Measurements from ENCODE around the gene FSTL4. TPM values are rescaled to one million over a fixed set of nuclear protein-coding genes. Genes with fewer than 3 reads are reported as not detected.

Gene FSTL4
- polyA plus RNA-seq, 3 donors = not detected

DNA sequence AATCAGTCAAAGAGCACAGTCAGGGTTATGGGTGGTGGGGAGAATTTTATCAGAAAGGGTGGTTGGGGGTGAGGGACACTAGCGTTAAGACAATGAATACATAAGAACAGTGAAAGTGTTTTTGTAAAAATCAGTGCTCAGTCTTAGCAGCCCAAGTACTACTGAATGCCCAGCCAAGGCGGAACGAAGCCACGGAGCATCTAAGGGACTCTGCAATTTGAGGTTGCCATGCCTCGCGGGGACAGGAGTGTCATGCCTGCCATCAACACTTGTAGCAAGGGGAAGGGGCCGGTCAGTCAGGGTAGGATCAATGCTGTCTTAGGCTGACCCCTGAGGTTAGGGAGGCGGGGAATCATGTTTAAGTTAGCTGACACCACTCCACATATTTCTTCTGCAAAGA lies 13.3 kb downstream of the FSTL4 start:
- H3K27me3 ChIP-seq (ENCODE audit: control insufficient read depth in 2 of 2, insufficient read depth in 2 of 2, low read length in 2 of 2) = peaks cover 3 to 8% of the 10 kb centered on the region in 2 donors
- Mint-ChIP-seq H3K27me3 (ENCODE audit: low read depth in 3 of 3) (peaks cover 9 to 23% (median 13%) of the 10 kb centered on the region in 3 donors), H3K4me3 (no peak overlapping the region), H3K9me3 (peaks cover 0 to 9% (median 0%) of the 10 kb centered on the region in 7 donors), H3K36me3 (no peaks in the 10 kb centered on the region), H3K4me1 (no peaks in the 10 kb centered on the region), H3K27ac (no peak overlapping the region)
- no peak overlapping the region for H3K9ac ChIP-seq (ENCODE audit: insufficient read depth, low read length, poor library complexity, severe bottlenecking)
- H3K27ac ChIP-seq (ENCODE audit: low read depth in 1 of 2, low read length in 2 of 2) = no peak overlapping the region
- TF ChIP-seq, protein P1, sequence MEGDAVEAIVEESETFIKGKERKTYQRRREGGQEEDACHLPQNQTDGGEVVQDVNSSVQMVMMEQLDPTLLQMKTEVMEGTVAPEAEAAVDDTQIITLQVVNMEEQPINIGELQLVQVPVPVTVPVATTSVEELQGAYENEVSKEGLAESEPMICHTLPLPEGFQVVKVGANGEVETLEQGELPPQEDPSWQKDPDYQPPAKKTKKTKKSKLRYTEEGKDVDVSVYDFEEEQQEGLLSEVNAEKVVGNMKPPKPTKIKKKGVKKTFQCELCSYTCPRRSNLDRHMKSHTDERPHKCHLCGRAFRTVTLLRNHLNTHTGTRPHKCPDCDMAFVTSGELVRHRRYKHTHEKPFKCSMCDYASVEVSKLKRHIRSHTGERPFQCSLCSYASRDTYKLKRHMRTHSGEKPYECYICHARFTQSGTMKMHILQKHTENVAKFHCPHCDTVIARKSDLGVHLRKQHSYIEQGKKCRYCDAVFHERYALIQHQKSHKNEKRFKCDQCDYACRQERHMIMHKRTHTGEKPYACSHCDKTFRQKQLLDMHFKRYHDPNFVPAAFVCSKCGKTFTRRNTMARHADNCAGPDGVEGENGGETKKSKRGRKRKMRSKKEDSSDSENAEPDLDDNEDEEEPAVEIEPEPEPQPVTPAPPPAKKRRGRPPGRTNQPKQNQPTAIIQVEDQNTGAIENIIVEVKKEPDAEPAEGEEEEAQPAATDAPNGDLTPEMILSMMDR (IDR thresholded peaks at IDR 0.05) = no peak
- DNase-seq = no peak
- no peaks in the 10 kb centered on the region for H4K20me1 ChIP-seq (ENCODE audit: insufficient read depth, low read length)
- H3K36me3 ChIP-seq (replicated peaks in 1 of 2; ENCODE audit: control insufficient read depth in 1 of 2, insufficient read depth in 2 of 2, low read length in 2 of 2) = no peaks in the 10 kb centered on the region
- no peak overlapping the region for H2AFZ ChIP-seq (ENCODE audit: insufficient read depth, low read depth, low read length, poor library complexity, severe bottlenecking)
- no peak overlapping the region for H3K4me2 ChIP-seq (replicated peaks; ENCODE audit: extremely low read depth, low read length, poor library complexity, severe bottlenecking)
- no peaks in the 10 kb centered on the region for H3K79me2 ChIP-seq (ENCODE audit: insufficient read depth, low read length)
- H3K4me1 ChIP-seq (ENCODE audit: control insufficient read depth in 1 of 2, insufficient read depth in 2 of 2, low read length in 2 of 2) = no peaks in the 10 kb centered on the region
- intact Hi-C loops (cut with micrococcal nuclease) = no loop called here
- 96% methylated on average over 6 of the region's 8 CpGs for WGBS (ENCODE audit: insufficient coverage)
- H3K4me3 ChIP-seq (replicated peaks in 1 of 3; ENCODE audit: low read depth in 2 of 3, low read length in 3 of 3) = no peak overlapping the region
- H3K9me3 ChIP-seq (replicated peaks in 1 of 2; ENCODE audit: control insufficient read depth in 1 of 2, insufficient read depth in 1 of 2, low read length in 2 of 2) = no peaks in the 10 kb centered on the region

DNA sequence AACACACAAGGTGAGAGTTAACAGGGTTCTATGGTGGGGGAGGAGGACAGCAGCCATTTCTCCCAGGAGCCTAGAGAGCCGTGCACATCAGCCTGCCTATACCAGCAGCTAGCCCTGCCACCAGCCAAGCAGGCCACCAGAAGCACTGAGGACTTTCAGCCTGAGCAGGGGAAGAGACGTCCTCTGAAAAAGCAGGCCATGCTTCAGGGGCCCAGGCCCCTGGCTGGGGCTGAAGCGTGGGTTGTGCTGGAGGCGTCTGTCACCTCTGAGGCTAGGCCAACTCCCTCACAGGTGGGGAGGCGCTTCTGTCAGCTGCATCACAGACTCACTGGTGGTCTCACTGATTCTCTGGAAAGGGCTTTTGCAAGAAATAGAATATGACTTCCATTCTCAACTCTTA lies 16.3 kb downstream of the FSTL4 start:
- Mint-ChIP-seq H3K27ac (no peak overlapping the region), H3K4me1 (no peaks in the 10 kb centered on the region), H3K27me3 (ENCODE audit: low read depth in 3 of 3) (peaks cover 0 to 10% (median 8%) of the 10 kb centered on the region in 3 donors), H3K9me3 (peaks cover 0 to 9% (median 1%) of the 10 kb centered on the region in 7 donors), H3K4me3 (peak overlapping the region in 1 of 2 donors; percentile 16), H3K36me3 (no peaks in the 10 kb centered on the region)
- intact Hi-C loops (cut with micrococcal nuclease) = no loop called here
- Histone ChIP-seq H3K27ac (ENCODE audit: low read depth in 1 of 2, low read length in 2 of 2) (no peak overlapping the region), H4K20me1 (ENCODE audit: insufficient read depth, low read length) (no peaks in the 10 kb centered on the region), H3K4me3 (replicated peaks in 1 of 3; ENCODE audit: low read depth in 2 of 3, low read length in 3 of 3) (no peak overlapping the region), H3K9me3 (replicated peaks in 1 of 2; ENCODE audit: control insufficient read depth in 1 of 2, insufficient read depth in 1 of 2, low read length in 2 of 2) (no peaks in the 10 kb centered on the region), H3K9ac (ENCODE audit: insufficient read depth, low read length, poor library complexity, severe bottlenecking) (no peak overlapping the region), H3K4me2 (replicated peaks; ENCODE audit: extremely low read depth, low read length, poor library complexity, severe bottlenecking) (no peak overlapping the region), H3K36me3 (replicated peaks in 1 of 2; ENCODE audit: control insufficient read depth in 1 of 2, insufficient read depth in 2 of 2, low read length in 2 of 2) (no peaks in the 10 kb centered on the region), H3K79me2 (ENCODE audit: insufficient read depth, low read length) (no peaks in the 10 kb centered on the region), H2AFZ (ENCODE audit: insufficient read depth, low read depth, low read length, poor library complexity, severe bottlenecking) (no peak overlapping the region), H3K4me1 (ENCODE audit: control insufficient read depth in 1 of 2, insufficient read depth in 2 of 2, low read length in 2 of 2) (no peaks in the 10 kb centered on the region), H3K27me3 (ENCODE audit: control insufficient read depth in 2 of 2, insufficient read depth in 2 of 2, low read length in 2 of 2) (peaks cover 0 to 2% of the 10 kb centered on the region in 2 donors)
- DNase-seq = no peak
- 85% methylated on average over 2 of the region's 5 CpGs for WGBS (ENCODE audit: insufficient coverage)
- TF ChIP-seq, protein P1 (IDR thresholded peaks at IDR 0.05) = no peak

All from CD14-positive monocyte (primary cell).